ENCODE results near the gene SLBP. TPM values are rescaled to one million over a fixed set of nuclear protein-coding genes. Genes with fewer than 3 reads are reported as not detected.
A peak's percentile ranks its signal among the peaks of the same experiment; 100 is the strongest.

Gene SLBP
- polyA plus RNA-seq, 4 donors: 25.5 to 38.4 (median 27.9) TPM

DNA sequence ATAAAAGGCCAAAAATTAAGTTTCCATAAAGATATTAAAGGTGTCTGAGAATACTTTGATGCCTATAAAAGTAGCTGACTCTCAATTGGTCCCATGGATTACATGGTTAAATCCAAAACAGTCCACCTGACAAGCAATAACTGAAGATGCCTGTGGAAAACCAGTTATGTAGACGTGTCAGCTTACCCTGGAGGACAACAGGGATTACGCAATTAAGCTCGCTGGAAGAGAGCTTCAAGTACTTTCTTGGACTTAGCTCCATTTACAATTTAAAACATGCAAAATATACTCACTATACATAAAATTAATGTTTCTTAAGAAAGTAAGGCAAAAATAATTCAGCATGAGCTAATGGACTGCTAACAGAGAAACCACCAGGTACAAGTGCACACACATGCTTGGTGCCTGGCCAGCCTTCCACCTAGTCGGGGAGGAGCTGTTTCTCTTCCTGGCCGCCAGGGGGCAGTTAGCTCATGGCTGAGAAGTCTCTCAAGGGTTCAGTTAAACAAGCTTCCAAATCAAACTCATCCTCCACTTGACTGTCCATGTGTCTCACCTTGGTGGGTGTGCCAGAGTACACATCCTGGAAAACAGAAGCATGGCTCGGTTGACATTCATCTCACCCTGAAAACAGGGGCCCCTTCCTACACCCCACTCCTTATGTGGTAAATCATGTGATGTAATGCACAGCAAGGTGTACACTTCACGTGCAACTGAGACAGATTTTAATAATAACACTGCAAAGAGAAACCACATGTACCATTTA, 18.8 kb downstream of the SLBP start:
- no peaks in the 10 kb centered on the region for H3K4me1 ChIP-seq (ENCODE audit: control insufficient read depth in 3 of 3, insufficient read depth in 2 of 3, low read depth in 1 of 3, low read length in 2 of 3)
- 42 to 45% (median 43%) methylated on average over 7 of the region's 7 CpGs for WGBS, 3 donors

DNA sequence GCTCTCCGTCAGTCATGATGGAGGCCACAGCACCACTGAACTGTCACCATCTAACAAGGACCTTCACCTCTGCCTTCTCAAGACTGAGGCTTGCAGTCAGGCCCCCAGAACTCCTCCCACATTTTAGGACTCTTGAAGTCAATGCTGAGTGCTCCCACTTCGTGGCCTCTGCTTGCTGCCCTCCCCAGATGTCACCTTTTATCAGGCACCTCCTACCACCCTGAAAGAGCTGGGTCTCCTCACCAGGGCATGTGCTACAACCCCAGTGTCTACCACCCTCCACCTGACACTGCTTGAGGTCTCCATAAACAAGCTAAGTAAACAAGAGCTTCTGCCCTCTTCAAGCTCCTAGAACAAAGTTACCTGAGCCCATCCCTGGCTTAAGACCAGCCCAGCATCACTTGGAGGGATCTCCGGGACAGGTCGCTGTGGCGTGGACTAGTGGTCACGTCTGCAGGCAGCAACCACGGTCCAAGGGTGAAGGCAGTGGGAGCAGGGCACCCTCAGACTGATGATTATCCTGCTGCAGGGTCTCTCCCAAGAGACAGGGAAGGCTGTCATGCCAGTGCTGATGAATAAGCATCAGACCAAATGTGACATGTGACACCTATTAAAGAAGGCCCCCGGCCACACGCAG, 20.3 kb downstream of the SLBP start:
- no peaks in the 10 kb centered on the region for H3K4me1 ChIP-seq (ENCODE audit: control insufficient read depth in 3 of 3, insufficient read depth in 2 of 3, low read depth in 1 of 3, low read length in 2 of 3)
- FAIRE-seq: no peak
- H3K27ac ChIP-seq (ENCODE audit: low read depth in 1 of 3, low read length in 2 of 3): no peak overlapping the region
- no peak overlapping the region for H3K4me3 ChIP-seq (ENCODE audit: low read depth in 1 of 3, low read length in 3 of 3)
- peaks cover 4 to 58% (median 19%) of the 10 kb centered on the region in 3 donors for H3K36me3 ChIP-seq (ENCODE audit: control insufficient read depth in 3 of 3, insufficient read depth in 2 of 3, low read depth in 1 of 3, low read length in 3 of 3)
- H3K9me3 ChIP-seq (ENCODE audit: control insufficient read depth in 2 of 2, insufficient read depth in 1 of 2, low read depth in 1 of 2, low read length in 1 of 2): no peaks in the 10 kb centered on the region
- no peak for DNase-seq
- H3K27me3 ChIP-seq (ENCODE audit: control insufficient read depth in 3 of 3, insufficient read depth in 3 of 3, low read length in 3 of 3): no peaks in the 10 kb centered on the region
- 87 to 96% (median 89%) methylated on average over 9 of the region's 9 CpGs for WGBS, 3 donors

More for the DNA sequence above, 18.8 kb downstream of the SLBP start:
- no peak overlapping the region for H3K4me3 ChIP-seq (ENCODE audit: low read depth in 1 of 3, low read length in 3 of 3)
- H3K9me3 ChIP-seq (ENCODE audit: control insufficient read depth in 2 of 2, insufficient read depth in 1 of 2, low read depth in 1 of 2, low read length in 1 of 2): no peaks in the 10 kb centered on the region
- DNase-seq (peak; percentile 80 to 87), FAIRE-seq (no peak)
- H3K27ac ChIP-seq (ENCODE audit: low read depth in 1 of 3, low read length in 2 of 3): no peak overlapping the region
- no peaks in the 10 kb centered on the region for H3K27me3 ChIP-seq (ENCODE audit: control insufficient read depth in 3 of 3, insufficient read depth in 3 of 3, low read length in 3 of 3)
- peaks cover 7 to 71% (median 20%) of the 10 kb centered on the region in 3 donors for H3K36me3 ChIP-seq (ENCODE audit: control insufficient read depth in 3 of 3, insufficient read depth in 2 of 3, low read depth in 1 of 3, low read length in 3 of 3)

DNA sequence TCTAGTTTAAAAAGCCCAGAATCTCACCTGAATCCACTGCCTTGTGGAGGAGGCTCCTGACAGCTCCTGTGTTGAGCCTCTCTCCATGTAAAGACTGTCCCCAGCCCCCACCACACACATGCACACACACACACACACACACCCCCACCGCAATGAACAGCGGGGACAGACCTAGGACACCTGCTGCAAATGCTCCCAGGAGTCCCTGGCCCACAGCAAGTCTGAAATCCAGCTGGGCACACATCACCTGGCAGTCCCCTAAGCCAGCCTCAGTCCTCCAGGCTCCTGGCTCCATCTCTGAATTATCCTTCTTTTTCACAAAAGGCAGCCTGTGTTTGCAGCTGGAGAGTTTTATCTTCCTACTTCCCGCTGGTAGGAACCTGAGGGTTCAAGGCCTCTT, 21.4 kb downstream of the SLBP start:
- no peak for FAIRE-seq
- 96 to 98% (median 97%) methylated on average over 3 of the region's 3 CpGs for WGBS, 3 donors
- no peak for DNase-seq
- Histone ChIP-seq H3K36me3 (ENCODE audit: control insufficient read depth in 3 of 3, insufficient read depth in 2 of 3, low read depth in 1 of 3, low read length in 3 of 3) (peaks cover 2 to 51% (median 15%) of the 10 kb centered on the region in 3 donors), H3K27ac (ENCODE audit: low read depth in 1 of 3, low read length in 2 of 3) (no peak overlapping the region), H3K4me1 (ENCODE audit: control insufficient read depth in 3 of 3, insufficient read depth in 2 of 3, low read depth in 1 of 3, low read length in 2 of 3) (no peaks in the 10 kb centered on the region), H3K27me3 (ENCODE audit: control insufficient read depth in 3 of 3, insufficient read depth in 3 of 3, low read length in 3 of 3) (no peaks in the 10 kb centered on the region), H3K4me3 (ENCODE audit: low read depth in 1 of 3, low read length in 3 of 3) (no peak overlapping the region), H3K9me3 (ENCODE audit: control insufficient read depth in 2 of 2, insufficient read depth in 1 of 2, low read depth in 1 of 2, low read length in 1 of 2) (no peaks in the 10 kb centered on the region)

DNA sequence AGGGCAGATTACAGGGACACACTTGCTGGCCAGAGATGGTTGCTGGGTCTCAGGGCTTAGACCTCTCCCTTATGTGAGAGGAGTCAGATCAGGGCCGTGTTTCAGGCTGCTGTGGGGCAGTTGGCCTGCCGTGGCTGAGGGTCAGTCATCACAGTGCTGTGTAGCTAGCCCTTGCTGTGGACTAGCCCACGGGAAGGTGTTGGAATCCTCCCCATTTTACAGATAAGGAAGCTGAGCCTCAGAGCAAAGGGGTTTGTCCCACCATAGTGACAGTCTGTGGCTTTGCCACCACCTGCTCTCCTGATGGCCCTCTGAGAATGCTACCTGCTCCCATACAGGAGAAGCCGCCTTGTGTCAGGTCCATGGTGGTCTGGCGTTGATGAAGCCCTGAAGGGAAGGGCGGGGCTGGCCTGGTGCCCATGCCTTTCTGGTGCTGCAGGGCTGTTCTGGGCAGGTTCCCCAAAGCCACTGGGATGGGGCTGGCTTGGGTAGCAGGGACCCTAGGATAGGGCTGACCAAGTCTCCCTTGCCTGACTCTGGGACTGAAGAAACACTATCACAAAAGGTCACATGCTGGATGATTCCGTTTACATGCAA, 25.6 kb downstream of the SLBP start:
- Histone ChIP-seq H3K27ac (ENCODE audit: low read depth in 1 of 3, low read length in 2 of 3) (no peak overlapping the region), H3K9me3 (ENCODE audit: control insufficient read depth in 2 of 2, insufficient read depth in 1 of 2, low read depth in 1 of 2, low read length in 1 of 2) (no peaks in the 10 kb centered on the region), H3K4me1 (ENCODE audit: control insufficient read depth in 3 of 3, insufficient read depth in 2 of 3, low read depth in 1 of 3, low read length in 2 of 3) (peaks cover 0 to 11% (median 0%) of the 10 kb centered on the region in 3 donors), H3K4me3 (ENCODE audit: low read depth in 1 of 3, low read length in 3 of 3) (no peak overlapping the region), H3K36me3 (ENCODE audit: control insufficient read depth in 3 of 3, insufficient read depth in 2 of 3, low read depth in 1 of 3, low read length in 3 of 3) (peaks cover 2 to 17% (median 6%) of the 10 kb centered on the region in 3 donors), H3K27me3 (ENCODE audit: control insufficient read depth in 3 of 3, insufficient read depth in 3 of 3, low read length in 3 of 3) (peaks cover 0 to 3% (median 0%) of the 10 kb centered on the region in 3 donors)
- no peak for DNase-seq
- 48 to 57% (median 53%) methylated on average over 7 of the region's 7 CpGs for WGBS, 3 donors
- no peak for FAIRE-seq

DNA sequence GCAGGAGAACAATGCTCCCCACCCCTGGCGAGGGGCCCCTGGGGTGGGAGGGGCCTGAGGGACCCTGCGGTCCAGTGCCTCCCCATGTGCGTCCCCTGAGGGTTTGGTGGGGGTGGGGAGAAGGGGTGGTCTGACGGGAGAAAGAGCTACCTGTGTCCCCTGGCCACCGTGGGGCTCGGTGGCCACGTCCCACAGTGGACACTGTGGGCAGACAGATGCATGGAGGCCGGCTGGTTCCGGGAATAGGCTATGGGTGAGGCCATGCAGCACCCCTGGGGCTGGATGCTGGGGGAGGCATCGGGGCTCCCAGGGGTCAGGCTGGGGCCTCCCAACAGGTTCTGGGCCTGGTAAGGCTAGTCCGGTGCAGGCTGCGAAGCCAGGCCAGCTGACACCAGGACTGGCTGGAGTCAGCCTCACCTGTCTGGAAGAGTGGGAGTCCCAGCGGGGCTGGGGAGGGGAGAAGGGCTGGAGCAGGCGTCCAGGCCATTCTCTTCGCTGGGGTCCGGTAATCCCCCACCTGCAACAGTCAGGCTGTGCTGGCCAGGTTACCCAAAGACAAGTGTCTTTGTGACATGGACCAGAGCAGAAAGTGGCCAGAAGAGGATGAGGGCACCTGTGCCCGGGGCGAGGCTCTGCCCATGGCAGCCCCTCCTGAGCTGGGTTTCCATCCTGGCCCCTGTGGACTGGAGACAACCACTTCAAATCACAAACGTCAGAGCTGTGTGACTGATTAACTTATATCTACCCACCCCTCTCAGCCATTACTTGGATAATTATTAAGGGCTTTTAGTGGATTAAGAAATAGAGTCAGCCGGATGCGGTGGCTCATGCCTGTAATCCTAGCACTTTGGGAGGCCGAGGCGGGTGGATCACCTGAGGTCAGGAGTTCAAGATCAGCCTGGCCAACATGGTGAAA, 26.6 kb downstream of the SLBP start:
- peaks cover 0 to 3% (median 0%) of the 10 kb centered on the region in 3 donors for H3K27me3 ChIP-seq (ENCODE audit: control insufficient read depth in 3 of 3, insufficient read depth in 3 of 3, low read length in 3 of 3)
- DNase-seq: peak in 1 of 2 donors; percentile 28
- peaks cover 0 to 7% (median under 1%) of the 10 kb centered on the region in 3 donors for H3K36me3 ChIP-seq (ENCODE audit: control insufficient read depth in 3 of 3, insufficient read depth in 2 of 3, low read depth in 1 of 3, low read length in 3 of 3)
- H3K9me3 ChIP-seq (ENCODE audit: control insufficient read depth in 2 of 2, insufficient read depth in 1 of 2, low read depth in 1 of 2, low read length in 1 of 2): no peaks in the 10 kb centered on the region
- WGBS, 3 donors: 52 to 76% (median 59%) methylated on average over 23 of the region's 23 CpGs
- H3K27ac ChIP-seq (ENCODE audit: low read depth in 1 of 3, low read length in 2 of 3): no peak overlapping the region
- H3K4me1 ChIP-seq (ENCODE audit: control insufficient read depth in 3 of 3, insufficient read depth in 2 of 3, low read depth in 1 of 3, low read length in 2 of 3): peaks cover 0 to 11% (median 0%) of the 10 kb centered on the region in 3 donors
- H3K4me3 ChIP-seq (ENCODE audit: low read depth in 1 of 3, low read length in 3 of 3): peak overlapping the region in 2 of 3 donors; percentile 37 to 70
- FAIRE-seq: no peak

DNA sequence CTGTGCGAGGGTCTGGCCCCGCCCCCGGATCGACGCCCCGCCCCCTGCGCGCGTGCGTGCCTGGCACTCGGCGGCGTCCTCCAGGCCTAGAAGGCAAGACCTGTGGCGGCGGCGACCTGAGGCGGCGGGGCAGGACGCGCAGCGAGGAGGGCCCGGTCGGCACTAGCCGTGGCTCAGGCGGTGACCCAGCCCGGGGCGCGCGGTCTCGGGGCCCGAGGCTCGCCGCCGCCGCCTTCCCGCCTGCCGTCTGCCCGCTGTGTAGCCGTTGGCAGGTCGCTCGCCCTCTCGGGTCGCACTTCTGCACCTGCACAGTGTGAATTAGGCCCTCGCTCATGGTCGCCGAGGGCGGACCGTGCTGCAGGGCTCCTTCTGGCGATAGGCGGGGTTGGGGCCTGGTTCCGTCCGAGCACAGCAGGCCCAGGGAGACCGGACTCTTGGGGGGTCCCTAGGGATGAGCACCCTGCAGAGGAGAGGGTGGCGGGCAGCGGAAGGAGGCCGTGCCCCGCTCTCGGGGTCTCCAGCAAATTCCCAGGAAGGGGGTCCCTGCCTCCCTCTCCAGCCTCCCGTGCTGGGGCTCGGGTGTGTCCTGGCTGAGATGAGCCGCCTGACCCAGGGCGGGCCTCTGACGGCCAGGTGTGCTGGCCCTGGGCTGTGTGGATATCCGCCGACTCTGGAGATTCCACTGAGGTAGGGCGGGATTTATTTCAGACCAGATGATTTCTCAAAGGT, 27.4 kb downstream of the SLBP start:
- peaks cover 0 to 3% (median 0%) of the 10 kb centered on the region in 3 donors for H3K27me3 ChIP-seq (ENCODE audit: control insufficient read depth in 3 of 3, insufficient read depth in 3 of 3, low read length in 3 of 3)
- WGBS, 3 donors: 14 to 25% (median 17%) methylated on average over 35 to 66 of the region's 66 CpGs
- FAIRE-seq (no peak), DNase-seq (peak; percentile 10 to 21)
- peaks cover 0 to 11% (median 0%) of the 10 kb centered on the region in 3 donors for H3K4me1 ChIP-seq (ENCODE audit: control insufficient read depth in 3 of 3, insufficient read depth in 2 of 3, low read depth in 1 of 3, low read length in 2 of 3)
- no peaks in the 10 kb centered on the region for H3K9me3 ChIP-seq (ENCODE audit: control insufficient read depth in 2 of 2, insufficient read depth in 1 of 2, low read depth in 1 of 2, low read length in 1 of 2)
- H3K36me3 ChIP-seq (ENCODE audit: control insufficient read depth in 3 of 3, insufficient read depth in 2 of 3, low read depth in 1 of 3, low read length in 3 of 3): peaks cover 0 to 2% (median 0%) of the 10 kb centered on the region in 3 donors
- H3K4me3 ChIP-seq (ENCODE audit: low read depth in 1 of 3, low read length in 3 of 3): peak overlapping the region; percentile 37 to 70 (median 57)
- H3K27ac ChIP-seq (ENCODE audit: low read depth in 1 of 3, low read length in 2 of 3): peak overlapping the region in 1 of 3 donors; percentile 36

DNA sequence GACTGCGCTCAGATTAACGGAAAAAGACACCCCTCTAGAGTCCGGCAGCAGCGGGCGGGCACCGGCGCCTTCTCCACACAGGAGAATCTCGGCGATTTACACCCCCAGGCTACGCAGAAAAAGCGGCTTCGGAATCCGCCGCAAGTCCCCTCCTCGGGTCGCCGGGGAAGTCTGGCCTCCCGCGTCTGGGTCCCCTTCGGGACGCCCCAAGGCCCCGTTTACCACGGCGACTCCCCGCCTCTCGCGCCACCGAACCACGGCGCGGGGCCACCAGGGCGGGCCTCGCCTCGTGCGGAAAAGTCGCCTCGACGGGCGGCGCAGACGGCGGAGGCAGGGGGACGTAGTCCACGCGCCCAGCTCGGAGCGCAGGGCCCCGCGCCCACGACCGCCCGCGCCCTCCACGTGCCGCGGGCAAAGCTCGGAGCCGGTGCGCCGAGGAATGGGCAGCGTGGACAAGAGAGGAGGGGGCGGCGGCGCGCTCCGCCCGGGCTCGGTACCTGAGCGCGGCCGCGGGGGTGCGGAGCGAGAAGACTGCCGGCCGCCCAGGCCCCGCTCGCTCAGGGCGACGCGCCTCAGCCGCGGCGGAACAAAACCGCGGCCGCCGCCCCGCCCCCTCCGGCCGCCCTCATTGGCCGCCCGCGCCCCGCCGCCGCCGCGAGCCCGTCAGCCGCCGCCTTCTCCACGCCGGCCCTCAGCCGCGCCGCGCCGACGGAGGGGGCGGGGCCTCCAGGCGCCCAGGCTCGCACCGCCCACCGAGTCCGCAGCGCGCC, 28.2 kb downstream of the SLBP start, which contains the start of gene FAM53A:
TSS of gene FAM53A (minus strand) at position 578 of the 770 bp plus-strand sequence. CDS start 15,572 bp downstream, outside the sequence.
- Histone ChIP-seq H3K27me3 (ENCODE audit: control insufficient read depth in 3 of 3, insufficient read depth in 3 of 3, low read length in 3 of 3) (peaks cover 0 to 3% (median 0%) of the 10 kb centered on the region in 3 donors), H3K4me3 (ENCODE audit: low read depth in 1 of 3, low read length in 3 of 3) (peak within 1 kb of the TSS; percentile 37 to 70 (median 57)), H3K36me3 (ENCODE audit: control insufficient read depth in 3 of 3, insufficient read depth in 2 of 3, low read depth in 1 of 3, low read length in 3 of 3) (peaks cover 0 to 2% (median 0%) of the 10 kb centered on the region in 3 donors), H3K9me3 (ENCODE audit: control insufficient read depth in 2 of 2, insufficient read depth in 1 of 2, low read depth in 1 of 2, low read length in 1 of 2) (no peaks in the 10 kb centered on the region), H3K4me1 (ENCODE audit: control insufficient read depth in 3 of 3, insufficient read depth in 2 of 3, low read depth in 1 of 3, low read length in 2 of 3) (peaks cover 0 to 11% (median 0%) of the 10 kb centered on the region in 3 donors), H3K27ac (ENCODE audit: low read depth in 1 of 3, low read length in 2 of 3) (peak within 1 kb of the TSS in 2 of 3 donors; percentile 48 to 81)
- FAIRE-seq (no peak), DNase-seq (peak; percentile 89 to 94)
- WGBS, 3 donors: 1% methylated on average over 47 to 118 of the region's 118 CpGs
